Keratinocyte (primary cell): ENCODE results near the gene NAALADL2. TPM values are rescaled to one million over a fixed set of nuclear protein-coding genes. Genes with fewer than 3 reads are reported as not detected.

Experiments used
- DNase-seq: peaks from one replicate; pipeline ENCODE4 v3.0.0-alpha.2; 2011; ENCODE audit warnings: low read depth, missing footprints, low spot score
- FAIRE-seq: peaks from 2 replicates; lab custom pipeline; 2011; peaks lifted over from hg19 to GRCh38; lab: Jason Lieb, UNC
- H2AFZ ChIP-seq: 2 replicates; pipeline ENCODE4 v1.6.0; 2012; ENCODE audit warnings: low read length, control low read depth, inconsistent platforms; ENCODE audit not compliant: control insufficient read depth
- H3K27ac ChIP-seq: 2 replicates; pipeline ENCODE4 v1.5.1; 2011; ENCODE audit warnings: low read length; ENCODE audit not compliant: control insufficient read depth, insufficient read depth
- H3K27me3 ChIP-seq: 3 replicates; pipeline ENCODE4 v1.6.0; 2011; ENCODE audit warnings: low read length; ENCODE audit not compliant: control insufficient read depth, insufficient read depth; ENCODE audit errors: extremely low read depth
- H3K36me3 ChIP-seq, 2 experiments: 2 replicates in 1 of 2; 3 replicates in 1 of 2; pipeline ENCODE4 v1.5.1; 2011; ENCODE audit warnings: low read length in 2 of 2, mild to moderate bottlenecking in 1 of 2; ENCODE audit not compliant: control insufficient read depth in 2 of 2, insufficient read depth in 2 of 2; ENCODE audit errors: extremely low read depth in 1 of 2
- H3K4me1 ChIP-seq: 3 replicates; pipeline ENCODE4 v1.5.1; 2011; ENCODE audit warnings: low read length; ENCODE audit not compliant: control insufficient read depth, insufficient read depth; ENCODE audit errors: extremely low read depth
- H3K4me2 ChIP-seq: 3 replicates; pipeline ENCODE4 v1.6.0; 2011; ENCODE audit warnings: low read depth, low read length; ENCODE audit not compliant: control insufficient read depth, insufficient read depth; ENCODE audit errors: extremely low read depth
- H3K4me3 ChIP-seq, 3 experiments: fragments of 200-600 bp in 1 of 3; sonication (generic) in 1 of 3; 2 replicates in 2 of 3; 3 replicates in 1 of 3; pipeline ENCODE4 v1.5.1; 2011 to 2016; ENCODE audit warnings: low read length in 3 of 3, mild to moderate bottlenecking in 3 of 3, control low read depth in 2 of 3, inconsistent platforms in 1 of 3, low read depth in 1 of 3, mixed read lengths in 1 of 3, mixed run types in 1 of 3, moderate library complexity in 1 of 3; ENCODE audit not compliant: control insufficient read depth in 2 of 3, insufficient read depth in 2 of 3; ENCODE audit errors: extremely low read depth in 1 of 3
- H3K79me2 ChIP-seq: 2 replicates; pipeline ENCODE4 v1.6.0; 2012; ENCODE audit warnings: low read length; ENCODE audit not compliant: control insufficient read depth, insufficient read depth
- H3K9ac ChIP-seq: 3 replicates; pipeline ENCODE4 v1.6.0; 2011; ENCODE audit warnings: low read length; ENCODE audit not compliant: control insufficient read depth, insufficient read depth; ENCODE audit errors: extremely low read depth
- H3K9me1 ChIP-seq: 3 replicates; pipeline ENCODE4 v1.6.0; 2011; ENCODE audit warnings: low read length; ENCODE audit not compliant: control insufficient read depth, insufficient read depth; ENCODE audit errors: extremely low read depth
- H3K9me3 ChIP-seq: 2 replicates; pipeline ENCODE4 v1.5.1; 2012; ENCODE audit warnings: low read depth, low read length; ENCODE audit not compliant: control insufficient read depth
- H4K20me1 ChIP-seq: 3 replicates; pipeline ENCODE4 v1.6.0; 2011; ENCODE audit warnings: low read length; ENCODE audit not compliant: control insufficient read depth, insufficient read depth; ENCODE audit errors: extremely low read depth
- CTCF ChIP-seq, 3 experiments: IDR thresholded peaks in 1 of 3; conservative IDR thresholded peaks in 1 of 3; optimal IDR thresholded peaks in 1 of 3; 2 replicates in 2 of 3; 3 replicates in 1 of 3; pipeline versions ENCODE3 to v1.5.1; 2011; ENCODE audit warnings: low read length in 3 of 3, mild to moderate bottlenecking in 3 of 3, moderate library complexity in 2 of 3, control low read depth in 1 of 3, inconsistent platforms in 1 of 3; ENCODE audit not compliant: insufficient read depth in 2 of 3; ENCODE audit errors: extremely low read depth in 1 of 3
- EZH2 ChIP-seq: IDR thresholded peaks from one replicate; pipeline ENCODE4 v1.6.1; 2012; ENCODE audit warnings: inconsistent platforms, mild to moderate bottlenecking, low read length, moderate library complexity
- dilution Hi-C: fragments of 300-500 bp; cut with MboI; formaldehyde crosslinking; loops from one replicate; pipeline ENCODE4 v1.7.0; 2020; ENCODE audit warnings: low sequenced_read_pairs; ENCODE audit not compliant: extremely low pct_ligation_motif_present
- polyA plus RNA-seq, 5 experiments: library from polyadenylated mRNA; depleted of rRNA in 3 of 5; stranded (reverse) in 3 of 5; stranded (forward) in 1 of 5; unstranded in 1 of 5; fragments of >200 nt; gene quantifications; 1 replicate in 1 of 5; 2 replicates in 3 of 5; 3 replicates in 1 of 5; pipeline versions ENCODE4 v1.2.1 to v1.2.3, GENCODE V29; 2011 to 2012; ENCODE audit warnings: missing spikeins in 2 of 5, low read depth in 1 of 5, low replicate concordance in 1 of 5

The NAALADL2 gene
- polyA plus RNA-seq, 1 donor (not counting 4 experiments of a cell fraction or from before 2014, with no cell fraction given): 0.75 TPM

DNA sequence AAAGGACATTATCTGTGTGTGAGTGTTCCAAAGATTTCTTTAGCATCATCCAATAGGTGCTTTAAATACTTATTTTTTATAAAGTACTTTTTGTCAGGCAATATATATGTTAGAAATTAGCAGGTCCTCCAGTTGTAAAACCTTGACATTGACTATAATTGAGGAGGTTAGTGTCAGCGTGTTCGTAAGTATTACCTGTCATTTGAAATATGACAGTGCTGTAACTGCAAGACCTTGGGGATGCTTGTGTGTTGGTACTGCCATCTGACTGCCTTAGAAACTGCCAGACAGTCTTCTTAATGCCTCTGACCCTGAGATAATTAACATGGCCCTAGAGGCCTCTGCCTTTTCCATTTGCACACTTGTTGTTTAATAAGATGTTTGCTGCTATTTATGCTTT, 170.7 kb downstream of the NAALADL2 start:
- no peak for TF ChIP-seq EZH2
- no peak for TF ChIP-seq CTCF (optimal IDR thresholded peaks at IDR 0.05 in 1 of 3, IDR thresholded peaks at IDR 0.05 in 1 of 3, conservative IDR thresholded peaks at IDR 0.05 in 1 of 3; ENCODE audit: extremely low read depth in 1 of 3, insufficient read depth in 2 of 3, low read length in 3 of 3)
- Histone ChIP-seq H3K4me3 (no peak overlapping the region), H3K9me3 (no peaks in the 10 kb centered on the region), H3K9me1 (no peaks in the 10 kb centered on the region), H4K20me1 (no peaks in the 10 kb centered on the region), H3K4me1 (no peaks in the 10 kb centered on the region), H3K79me2 (no peaks in the 10 kb centered on the region), H3K4me2 (no peak overlapping the region), H3K27ac (no peak overlapping the region), H3K27me3 (no peaks in the 10 kb centered on the region), H3K9ac (no peak overlapping the region), H2AFZ (no peak overlapping the region), H3K36me3 (no peaks in the 10 kb centered on the region)
- DNase-seq (no peak), FAIRE-seq (no peak)
- dilution Hi-C loops: no loop called here

DNA sequence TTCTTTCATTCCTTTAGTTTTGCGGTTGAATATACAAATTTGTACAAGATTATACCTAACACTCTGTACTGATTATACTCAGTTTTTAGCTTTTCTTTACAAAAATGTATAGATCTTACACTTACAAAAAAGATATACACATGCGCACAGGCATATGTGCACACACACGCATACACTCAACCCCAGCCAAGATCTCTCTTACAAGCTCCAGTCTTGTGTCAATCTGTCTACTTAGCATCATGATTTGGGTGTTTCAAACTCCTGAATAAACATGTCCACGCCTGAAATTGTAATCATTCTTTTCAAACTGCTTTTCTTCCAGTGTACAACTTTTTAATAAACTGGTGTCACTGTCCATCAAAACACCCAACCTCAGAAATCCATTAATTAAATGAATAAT, 180.7 kb downstream of the NAALADL2 start:
- Histone ChIP-seq H3K9ac (no peak overlapping the region), H3K4me2 (no peak overlapping the region), H3K4me3 (no peak overlapping the region), H2AFZ (no peak overlapping the region), H3K9me1 (no peaks in the 10 kb centered on the region), H3K4me1 (no peaks in the 10 kb centered on the region), H4K20me1 (no peaks in the 10 kb centered on the region), H3K27me3 (no peaks in the 10 kb centered on the region), H3K36me3 (no peaks in the 10 kb centered on the region), H3K27ac (no peak overlapping the region), H3K79me2 (no peaks in the 10 kb centered on the region), H3K9me3 (no peaks in the 10 kb centered on the region)
- no peak for FAIRE-seq
- dilution Hi-C loops: no loop called here
- TF ChIP-seq CTCF (optimal IDR thresholded peaks at IDR 0.05 in 1 of 3, IDR thresholded peaks at IDR 0.05 in 1 of 3, conservative IDR thresholded peaks at IDR 0.05 in 1 of 3; ENCODE audit: extremely low read depth in 1 of 3, insufficient read depth in 2 of 3, low read length in 3 of 3) (no peak), EZH2 (no peak)
- DNase-seq: no peak
